CD4-positive, alpha-beta T cell (primary cell): ENCODE results near the gene USP33. TPM values are rescaled to one million over a fixed set of nuclear protein-coding genes. Genes with fewer than 3 reads are reported as not detected.

Source experiments
- ATAC-seq: fragments of 200-7000 bp; cut with Tn5 transposase; one replicate; pipeline ENCODE4 v1.10.0; 2022; ENCODE audit warnings: mild to moderate bottlenecking; ENCODE audit not compliant: poor library complexity
- CTCF ChIA-PET: fragments of 350-600 bp; sonication (Branson Sonifier 250); formaldehyde crosslinking; loops from one replicate; lab custom pipeline; 2021; ENCODE audit warnings: antibody characterized with exemption, inconsistent platforms; lab: Charles Lee
- POLR2A ChIA-PET: fragments of 350-600 bp; sonication (Branson Sonifier 250); formaldehyde crosslinking; loops from one replicate; lab custom pipeline; 2021; ENCODE audit warnings: antibody characterized with exemption, inconsistent platforms; lab: Charles Lee
- DNase-seq, 14 experiments: peaks; one replicate each; pipeline ENCODE4 v3.0.0-alpha.2; 2013 to 2020; ENCODE audit warnings: mixed read lengths in 2 of 14
- H3K27ac ChIP-seq, 2 donors: one replicate each; pipeline versions ENCODE4 v1.5.1 to v1.7.0; 2013; ENCODE audit warnings: low read length in 2 of 2, low read depth in 1 of 2, mild to moderate bottlenecking in 1 of 2
- H3K27me3 ChIP-seq, 2 experiments: 1 replicate in 1 of 2; 2 replicates in 1 of 2; pipeline versions ENCODE4 v1.6.1 to v1.7.0; 2013; ENCODE audit warnings: low read length in 2 of 2, control low read depth in 1 of 2, mild to moderate bottlenecking in 1 of 2, moderate library complexity in 1 of 2; ENCODE audit not compliant: insufficient read depth in 2 of 2, control insufficient read depth in 1 of 2
- H3K36me3 ChIP-seq: one replicate; pipeline ENCODE4 v1.6.1; 2013; ENCODE audit warnings: low read length, control low read depth; ENCODE audit not compliant: insufficient read depth
- H3K4me1 ChIP-seq: one replicate; pipeline ENCODE4 v1.6.1; 2013; ENCODE audit warnings: low read length, control low read depth; ENCODE audit not compliant: insufficient read depth
- H3K4me3 ChIP-seq: one replicate; pipeline ENCODE4 v1.5.1; 2013; ENCODE audit warnings: mild to moderate bottlenecking, low read length, moderate library complexity
- H3K9me3 ChIP-seq, 2 experiments: 1 replicate in 1 of 2; 2 replicates in 1 of 2; pipeline versions ENCODE4 v1.6.1 to v1.7.0; 2013; ENCODE audit warnings: low read length in 2 of 2, mild to moderate bottlenecking in 2 of 2, control low read depth in 1 of 2, moderate library complexity in 1 of 2; ENCODE audit not compliant: control insufficient read depth in 1 of 2, insufficient read depth in 1 of 2
- H3K27ac Mint-ChIP-seq: one replicate; pipeline ENCODE4 v1.8.0; 2020; ENCODE audit warnings: mixed read lengths
- H3K27me3 Mint-ChIP-seq: one replicate; pipeline ENCODE4 v1.8.0; 2021; ENCODE audit warnings: mixed read lengths
- H3K36me3 Mint-ChIP-seq: one replicate; pipeline ENCODE4 v1.8.0; 2021; ENCODE audit warnings: low read depth, mixed read lengths
- H3K4me1 Mint-ChIP-seq: one replicate; pipeline ENCODE4 v1.8.0; 2021; ENCODE audit warnings: low read depth, mixed read lengths
- H3K4me3 Mint-ChIP-seq: one replicate; pipeline ENCODE4 v1.8.0; 2020; ENCODE audit warnings: mild to moderate bottlenecking, mixed read lengths
- H3K9me3 Mint-ChIP-seq: one replicate; pipeline ENCODE4 v1.8.0; 2020; ENCODE audit warnings: mixed read lengths
- intact Hi-C, 2 experiments: fragments of 100-400 bp; cut with DNase I in 1 of 2; cut with micrococcal nuclease in 1 of 2; formaldehyde crosslinking; loops; one replicate each; pipeline versions ENCODE4 v1.15.1 to v1.9.0; 2023 to 2025; cut with DNase I, micrococcal nuclease
- total RNA-seq, 174 experiments: library from RNA in 2 of 174; stranded (reverse) in 2 of 174; gene quantifications; one replicate each; pipeline ENCODE4 v1.2.3 and lab custom pipeline; 2021 to 2026
- TF ChIP-seq, protein P1 (sequence below): fragments of 200-600 bp; IDR thresholded peaks from one replicate; pipeline ENCODE4 v1.8.0; 2022; ENCODE audit warnings: antibody characterized with exemption, mild to moderate bottlenecking

Gene USP33
- total RNA-seq, 2 experiments from 2014 or later, result 69.7 to 71.6 TPM

GRCh38 chr1:77664939-77665516, 94.6 kb downstream of the USP33 start:
- Histone ChIP-seq H3K4me1 (peaks cover 12% of the 10 kb centered on the region), H3K4me3 (no peak overlapping the region), H3K27me3 (no peaks in the 10 kb centered on the region), H3K36me3 (peaks cover 4% of the 10 kb centered on the region), H3K9me3 (no peaks in the 10 kb centered on the region), H3K27ac (no peak overlapping the region)
- DNase-seq (no peak), ATAC-seq (no peak)
- TF ChIP-seq, protein P1, sequence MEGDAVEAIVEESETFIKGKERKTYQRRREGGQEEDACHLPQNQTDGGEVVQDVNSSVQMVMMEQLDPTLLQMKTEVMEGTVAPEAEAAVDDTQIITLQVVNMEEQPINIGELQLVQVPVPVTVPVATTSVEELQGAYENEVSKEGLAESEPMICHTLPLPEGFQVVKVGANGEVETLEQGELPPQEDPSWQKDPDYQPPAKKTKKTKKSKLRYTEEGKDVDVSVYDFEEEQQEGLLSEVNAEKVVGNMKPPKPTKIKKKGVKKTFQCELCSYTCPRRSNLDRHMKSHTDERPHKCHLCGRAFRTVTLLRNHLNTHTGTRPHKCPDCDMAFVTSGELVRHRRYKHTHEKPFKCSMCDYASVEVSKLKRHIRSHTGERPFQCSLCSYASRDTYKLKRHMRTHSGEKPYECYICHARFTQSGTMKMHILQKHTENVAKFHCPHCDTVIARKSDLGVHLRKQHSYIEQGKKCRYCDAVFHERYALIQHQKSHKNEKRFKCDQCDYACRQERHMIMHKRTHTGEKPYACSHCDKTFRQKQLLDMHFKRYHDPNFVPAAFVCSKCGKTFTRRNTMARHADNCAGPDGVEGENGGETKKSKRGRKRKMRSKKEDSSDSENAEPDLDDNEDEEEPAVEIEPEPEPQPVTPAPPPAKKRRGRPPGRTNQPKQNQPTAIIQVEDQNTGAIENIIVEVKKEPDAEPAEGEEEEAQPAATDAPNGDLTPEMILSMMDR, result no peak
- intact Hi-C loops, result no loop called here
- Mint-ChIP-seq H3K27ac (peak overlapping the region; percentile 8), H3K4me3 (no peak overlapping the region), H3K4me1 (peaks cover 68% of the 10 kb centered on the region), H3K27me3 (no peaks in the 10 kb centered on the region), H3K9me3 (no peaks in the 10 kb centered on the region), H3K36me3 (peaks cover 17% of the 10 kb centered on the region)
- CTCF ChIA-PET, result interaction anchor here (1.1 kb wide), 1 partner anchor 18 kb away, joined by 3 read pairs; no protein-coding TSS in a partner anchor
- POLR2A ChIA-PET, result no interaction called here

DNA sequence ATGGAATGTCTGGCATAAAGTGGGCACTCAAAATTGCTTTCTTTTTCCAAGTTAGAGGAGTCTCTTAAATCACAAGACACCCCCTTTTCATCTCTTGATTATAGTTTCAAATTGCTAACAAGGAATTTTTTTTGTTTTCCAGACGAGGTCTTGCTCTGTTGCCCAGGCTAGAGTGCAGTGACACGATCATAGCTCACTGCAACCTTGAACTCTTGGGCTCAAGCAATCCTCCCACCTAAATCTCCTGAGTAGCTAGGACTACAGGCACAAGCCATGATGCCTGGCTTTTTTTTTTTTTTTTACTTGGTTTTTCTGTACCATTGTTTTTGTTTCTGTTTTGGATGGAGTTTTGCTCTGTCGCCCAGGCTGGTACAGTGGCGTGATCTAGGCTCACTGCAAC, 98.0 kb downstream of the USP33 start:
- H3K27me3 ChIP-seq, result no peaks in the 10 kb centered on the region
- H3K4me1 ChIP-seq, result peaks cover 9% of the 10 kb centered on the region
- no peak overlapping the region for H3K27ac ChIP-seq
- ChIA-PET CTCF (interaction anchor here (0.6 kb wide), 1 partner anchor 82 kb away, joined by 3 read pairs; no protein-coding TSS in a partner anchor), POLR2A (no interaction called here)
- H3K27me3 Mint-ChIP-seq, result no peaks in the 10 kb centered on the region
- intact Hi-C loops, result no loop called here
- peak overlapping the region; percentile 61 for H3K27ac Mint-ChIP-seq
- no peaks in the 10 kb centered on the region for H3K9me3 ChIP-seq
- peaks cover 18% of the 10 kb centered on the region for H3K36me3 Mint-ChIP-seq
- peaks cover 58% of the 10 kb centered on the region for H3K4me1 Mint-ChIP-seq
- no peak for DNase-seq
- H3K4me3 Mint-ChIP-seq, result no peak overlapping the region
- ATAC-seq, result no peak
- H3K9me3 Mint-ChIP-seq, result no peaks in the 10 kb centered on the region
- TF ChIP-seq, protein P1, result no peak
- H3K36me3 ChIP-seq, result peaks cover 4% of the 10 kb centered on the region
- H3K4me3 ChIP-seq, result no peak overlapping the region

DNA sequence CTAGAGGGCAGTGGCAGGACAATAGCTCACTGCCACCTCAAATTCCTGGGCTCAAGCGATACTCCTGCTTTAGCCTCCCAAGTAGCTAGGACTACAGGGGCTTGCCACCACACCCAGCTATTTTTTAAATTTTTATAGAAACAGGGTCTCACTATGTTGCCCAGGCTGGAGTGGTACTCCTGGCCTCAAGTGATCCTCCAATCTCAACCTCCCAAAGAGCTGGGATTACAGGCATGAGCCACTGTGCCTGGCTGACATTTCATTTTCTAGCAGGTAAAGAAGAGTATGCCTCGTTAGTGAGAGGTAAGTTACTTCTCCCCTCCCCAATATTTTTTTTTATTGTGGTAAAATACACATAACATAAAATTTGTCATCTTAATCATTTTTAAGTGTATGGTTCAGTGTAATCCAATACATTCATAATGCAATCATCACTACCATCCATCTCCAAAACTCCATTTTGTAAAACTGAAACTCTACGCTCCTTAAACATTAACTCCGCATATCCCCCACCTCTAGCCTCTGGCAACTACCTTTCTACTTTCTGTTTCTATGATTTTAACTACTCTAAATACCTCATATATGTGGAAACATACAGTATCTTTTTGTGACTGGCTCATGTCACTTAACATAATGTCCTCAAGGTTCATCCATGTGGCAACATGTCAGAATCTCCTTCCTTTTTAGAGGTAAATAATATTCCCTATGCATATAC, 99.6 kb downstream of the USP33 start:
- Histone ChIP-seq H3K4me3 (no peak overlapping the region), H3K36me3 (peaks cover 6% of the 10 kb centered on the region), H3K27me3 (no peaks in the 10 kb centered on the region), H3K9me3 (no peaks in the 10 kb centered on the region), H3K27ac (no peak overlapping the region), H3K4me1 (peaks cover under 1% of the 10 kb centered on the region)
- ChIA-PET CTCF (interaction anchor here (0.7 kb wide), 1 partner anchor 47 kb away, joined by 3 read pairs; no protein-coding TSS in a partner anchor), POLR2A (no interaction called here)
- no peaks in the 10 kb centered on the region for H3K9me3 Mint-ChIP-seq
- TF ChIP-seq, protein P1, result no peak
- H3K4me1 Mint-ChIP-seq, result peaks cover 60% of the 10 kb centered on the region
- H3K27me3 Mint-ChIP-seq, result no peaks in the 10 kb centered on the region
- intact Hi-C loops, result no loop called here
- DNase-seq (no peak), ATAC-seq (no peak)
- H3K27ac Mint-ChIP-seq, result peak overlapping the region; percentile 62
- H3K4me3 Mint-ChIP-seq, result no peak overlapping the region
- peaks cover 32% of the 10 kb centered on the region for H3K36me3 Mint-ChIP-seq
